Ishikawa (cell line): Measurements from ENCODE around the gene EDN1.

ENCODE experiments used
- CREB1 ChIP-seq: IDR thresholded peaks from 2 replicates; pipeline ENCODE4 v1.6.1; 2012; ENCODE audit warnings: low read depth
- RAD21 ChIP-seq: IDR thresholded peaks from 2 replicates; pipeline ENCODE4 v1.6.1; 2012; ENCODE audit warnings: low read depth
- TAF1 ChIP-seq: IDR thresholded peaks from 2 replicates; pipeline ENCODE4 v1.6.1; 2012; ENCODE audit warnings: low read depth, mild to moderate bottlenecking
- TF ChIP-seq, protein P1 (sequence below): IDR thresholded peaks from 2 replicates; pipeline ENCODE4 v1.6.1; 2012
- TF ChIP-seq, protein P2 (sequence below): IDR thresholded peaks from 2 replicates; pipeline ENCODE4 v1.6.1; 2012

DNA sequence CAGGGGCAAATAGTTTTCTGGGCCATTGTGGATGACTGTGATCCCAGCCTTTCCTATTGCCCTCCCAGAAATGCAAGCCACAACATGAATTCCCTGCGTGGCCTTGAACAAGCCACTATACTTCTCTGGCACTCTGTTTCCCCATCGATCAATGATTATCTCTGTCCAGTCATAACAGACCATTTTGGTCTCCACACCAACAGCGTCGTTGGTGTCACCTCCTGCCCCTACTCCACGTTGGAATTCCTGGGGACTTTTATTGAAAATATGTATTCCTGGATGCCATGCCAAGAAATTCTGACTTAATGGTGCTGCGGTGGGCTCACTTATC lies 50.3 kb downstream of the EDN1 start:
- TF ChIP-seq, protein P1, sequence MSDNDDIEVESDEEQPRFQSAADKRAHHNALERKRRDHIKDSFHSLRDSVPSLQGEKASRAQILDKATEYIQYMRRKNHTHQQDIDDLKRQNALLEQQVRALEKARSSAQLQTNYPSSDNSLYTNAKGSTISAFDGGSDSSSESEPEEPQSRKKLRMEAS, result no peak
- TF ChIP-seq CREB1 (no peak), RAD21 (no peak), TAF1 (no peak)
- TF ChIP-seq, protein P2, sequence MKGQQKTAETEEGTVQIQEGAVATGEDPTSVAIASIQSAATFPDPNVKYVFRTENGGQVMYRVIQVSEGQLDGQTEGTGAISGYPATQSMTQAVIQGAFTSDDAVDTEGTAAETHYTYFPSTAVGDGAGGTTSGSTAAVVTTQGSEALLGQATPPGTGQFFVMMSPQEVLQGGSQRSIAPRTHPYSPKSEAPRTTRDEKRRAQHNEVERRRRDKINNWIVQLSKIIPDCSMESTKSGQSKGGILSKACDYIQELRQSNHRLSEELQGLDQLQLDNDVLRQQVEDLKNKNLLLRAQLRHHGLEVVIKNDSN, result no peak
